HEK293 (cell line): Measurements from ENCODE around the gene ARMH3.
A peak's percentile ranks its signal among the peaks of the same experiment; 100 is the strongest.

Experiments
- CTCF ChIA-PET: fragments of 350-600 bp; formaldehyde crosslinking; extraction: SDS; loops from one replicate; lab custom pipeline; 2021; ENCODE audit warnings: antibody characterized with exemption; lab: Yijun Ruan, JAX
- POLR2A ChIA-PET: fragments of 300-600 bp; formaldehyde crosslinking; extraction: SDS; loops from one replicate; lab custom pipeline; 2020; ENCODE audit warnings: antibody characterized with exemption, inconsistent platforms; lab: Yijun Ruan, JAX
- H3K27ac ChIP-seq: fragments of 200-500 bp; sonication (Bioruptor generic); 2 replicates; pipeline ENCODE4 v1.5.1; 2014; ENCODE audit warnings: low read depth, low read length, control low read depth, inconsistent platforms; ENCODE audit errors: extremely low read depth
- H3K36me3 ChIP-seq, 2 experiments: fragments of 200-500 bp in 1 of 2; sonication (Bioruptor generic) in 1 of 2; 1 replicate in 1 of 2; 2 replicates in 1 of 2; pipeline ENCODE4 v1.5.1; 2014 to 2017; ENCODE audit warnings: inconsistent platforms in 2 of 2, low read length in 2 of 2; ENCODE audit not compliant: control insufficient read depth in 2 of 2, insufficient read depth in 1 of 2
- H3K4me1 ChIP-seq: fragments of 200-500 bp; sonication (Bioruptor generic); 2 replicates; pipeline ENCODE4 v1.5.1; 2014; ENCODE audit warnings: mild to moderate bottlenecking, low read length, inconsistent platforms; ENCODE audit not compliant: control insufficient read depth, insufficient read depth
- H3K4me3 ChIP-seq: 2 replicates; pipeline ENCODE4 v1.5.1; 2011; ENCODE audit warnings: low read depth, mild to moderate bottlenecking, control low read depth, low read length, moderate library complexity
- H3K9me3 ChIP-seq: fragments of 200-500 bp; sonication (Bioruptor generic); 2 replicates; pipeline ENCODE4 v1.5.1; 2014; ENCODE audit warnings: low read depth, low read length, inconsistent platforms; ENCODE audit not compliant: control insufficient read depth, insufficient read depth
- EGR2 ChIP-seq: fragments of 450-650 bp; formaldehyde crosslinking; IDR thresholded peaks from 2 replicates; pipeline ENCODE4 v1.5.1; 2016; ENCODE audit warnings: low read depth, missing biosample characterization, missing genetic modification characterization
- GLI2 ChIP-seq: fragments of 450-650 bp; formaldehyde crosslinking; IDR thresholded peaks from 2 replicates; pipeline ENCODE4; 2017; ENCODE audit warnings: missing biosample characterization, missing genetic modification characterization, low read depth, borderline replicate concordance
- GLIS2 ChIP-seq: fragments of 450-650 bp; formaldehyde crosslinking; IDR thresholded peaks from 2 replicates; pipeline ENCODE4 v1.5.1; 2016; ENCODE audit warnings: missing biosample characterization, missing genetic modification characterization
- HOXD13 ChIP-seq: sonication (generic); formaldehyde crosslinking; IDR thresholded peaks from 2 replicates; pipeline ENCODE4 v1.8.0; 2022; ENCODE audit warnings: missing genetic modification reagents, borderline replicate concordance
- ZFHX2 ChIP-seq: fragments of 450-650 bp; formaldehyde crosslinking; conservative IDR thresholded peaks from 2 replicates; pipeline ENCODE4 v1.5.1; 2016; ENCODE audit warnings: missing biosample characterization, missing genetic modification characterization
- ZNF169 ChIP-seq: fragments of 450-650 bp; formaldehyde crosslinking; IDR thresholded peaks from 2 replicates; pipeline ENCODE4 v1.5.1; 2016; ENCODE audit warnings: missing biosample characterization, missing genetic modification characterization
- ZNF391 ChIP-seq: fragments of 450-650 bp; formaldehyde crosslinking; IDR thresholded peaks from 2 replicates; pipeline ENCODE4 v1.5.1; 2016; ENCODE audit warnings: low read depth, missing biosample characterization, missing genetic modification characterization, borderline replicate concordance
- ZNF530 ChIP-seq: fragments of 450-650 bp; formaldehyde crosslinking; IDR thresholded peaks from 2 replicates; pipeline ENCODE4 v1.5.1; 2016; ENCODE audit warnings: low read depth, missing biosample characterization, missing genetic modification characterization
- ZNF561 ChIP-seq: fragments of 450-650 bp; IDR thresholded peaks from 2 replicates; pipeline ENCODE4 v1.5.1; 2018; ENCODE audit warnings: missing biosample characterization, missing genetic modification characterization, borderline replicate concordance
- ZNF585B ChIP-seq: fragments of 450-650 bp; formaldehyde crosslinking; IDR thresholded peaks from 2 replicates; pipeline ENCODE4 v1.5.1; 2016; ENCODE audit warnings: missing biosample characterization, missing genetic modification characterization
- ZNF785 ChIP-seq: fragments of 450-650 bp; formaldehyde crosslinking; IDR thresholded peaks from 2 replicates; pipeline ENCODE4 v1.5.1; 2016; ENCODE audit warnings: missing biosample characterization, missing genetic modification characterization
- ZSCAN23 ChIP-seq: fragments of 450-650 bp; formaldehyde crosslinking; IDR thresholded peaks from 2 replicates; pipeline ENCODE4 v1.5.1; 2016; ENCODE audit warnings: missing biosample characterization, missing genetic modification characterization
- TF ChIP-seq, protein P1 (sequence below): fragments of 450-650 bp; IDR thresholded peaks from 2 replicates; pipeline ENCODE4 v1.5.1; 2018; ENCODE audit warnings: missing biosample characterization, missing genetic modification characterization
- TF ChIP-seq, protein P2 (sequence below): fragments of 450-650 bp; formaldehyde crosslinking; IDR thresholded peaks from 2 replicates; pipeline ENCODE4 v1.5.1; 2017; ENCODE audit warnings: missing biosample characterization, missing genetic modification characterization
- TF ChIP-seq, protein P3 (sequence below): fragments of 450-650 bp; formaldehyde crosslinking; optimal IDR thresholded peaks from 2 replicates; pipeline ENCODE3; 2016; ENCODE audit warnings: missing biosample characterization, mild to moderate bottlenecking, missing genetic modification characterization

The ARMH3 gene

DNA sequence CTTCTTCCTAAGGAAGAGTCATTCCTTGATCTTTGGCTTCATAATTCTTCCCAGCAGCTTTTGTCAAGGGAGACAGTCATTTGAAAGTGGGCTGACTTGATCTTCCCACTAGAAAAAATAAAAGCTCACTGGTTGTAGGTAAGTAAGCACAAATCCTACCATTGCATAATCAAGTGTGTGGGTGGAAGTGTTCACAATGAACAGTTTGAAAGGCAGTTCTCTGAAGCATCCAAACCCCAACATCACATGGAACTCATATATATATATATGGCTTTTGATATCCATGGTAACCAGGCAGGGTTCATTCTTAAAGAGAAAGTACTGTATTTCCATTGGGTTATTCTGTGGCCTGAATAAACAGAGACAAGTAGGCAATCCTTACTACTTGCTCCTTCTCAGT lies 51.6 kb downstream of the ARMH3 start:
- Histone ChIP-seq H3K36me3 (peaks cover 54 to 62% of the 10 kb centered on the region in 2 experiments), H3K4me1 (no peaks in the 10 kb centered on the region), H3K4me3 (no peak overlapping the region), H3K27ac (no peak overlapping the region), H3K9me3 (no peaks in the 10 kb centered on the region)
- ChIA-PET CTCF (interaction anchor here (0.6 to 2.1 kb wide), 5 partner anchors 69 to 169 kb away, joined by 3 to 11 read pairs (median 6); no protein-coding TSS in a partner anchor), POLR2A (no interaction called here)
- TF ChIP-seq ZNF169 (no peak), ZFHX2 (tag by site-specific recombination) (peak; percentile 70), ZNF561 (no peak), GLI2 (no peak), EGR2 (tag by site-specific recombination) (peak; percentile 41; the same call in 1 of the 2 replicates)
- TF ChIP-seq, protein P1, sequence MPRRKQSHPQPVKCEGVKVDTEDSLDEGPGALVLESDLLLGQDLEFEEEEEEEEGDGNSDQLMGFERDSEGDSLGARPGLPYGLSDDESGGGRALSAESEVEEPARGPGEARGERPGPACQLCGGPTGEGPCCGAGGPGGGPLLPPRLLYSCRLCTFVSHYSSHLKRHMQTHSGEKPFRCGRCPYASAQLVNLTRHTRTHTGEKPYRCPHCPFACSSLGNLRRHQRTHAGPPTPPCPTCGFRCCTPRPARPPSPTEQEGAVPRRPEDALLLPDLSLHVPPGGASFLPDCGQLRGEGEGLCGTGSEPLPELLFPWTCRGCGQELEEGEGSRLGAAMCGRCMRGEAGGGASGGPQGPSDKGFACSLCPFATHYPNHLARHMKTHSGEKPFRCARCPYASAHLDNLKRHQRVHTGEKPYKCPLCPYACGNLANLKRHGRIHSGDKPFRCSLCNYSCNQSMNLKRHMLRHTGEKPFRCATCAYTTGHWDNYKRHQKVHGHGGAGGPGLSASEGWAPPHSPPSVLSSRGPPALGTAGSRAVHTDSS (tag by site-specific recombination): no peak

DNA sequence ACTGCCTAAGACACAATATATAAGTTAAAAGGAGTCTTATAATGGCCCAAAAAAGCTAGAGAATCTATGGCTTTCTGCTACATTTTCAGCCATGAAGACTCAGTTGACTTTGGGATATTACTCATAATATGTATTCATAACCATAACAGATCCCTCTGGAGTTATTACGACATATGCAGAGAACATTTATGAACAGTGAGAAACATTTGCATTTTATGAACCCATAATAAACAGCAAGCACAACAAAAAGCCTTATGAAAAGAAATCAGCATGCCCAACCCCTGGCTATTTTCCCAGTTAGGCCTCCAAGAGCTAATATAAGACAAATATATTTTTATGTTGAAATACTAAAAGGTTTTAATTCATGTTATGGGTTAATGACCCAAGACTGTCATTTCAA lies 52.4 kb downstream of the ARMH3 start:
- no peaks in the 10 kb centered on the region for H3K4me1 ChIP-seq
- H3K27ac ChIP-seq: no peak overlapping the region
- ChIA-PET POLR2A (no interaction called here), CTCF (interaction anchor here (0.6 to 2.1 kb wide), 6 partner anchors 12 to 432 kb away, joined by 3 to 11 read pairs (median 4); no protein-coding TSS in a partner anchor)
- peaks cover 50 to 61% of the 10 kb centered on the region in 2 experiments for H3K36me3 ChIP-seq
- no peaks in the 10 kb centered on the region for H3K9me3 ChIP-seq
- TF ChIP-seq ZNF785 (tag by site-specific recombination) (no peak), ZNF391 (tag by site-specific recombination) (no peak), ZSCAN23 (tag by site-specific recombination) (no peak), HOXD13 (CRISPR knock-in tag) (no peak)
- TF ChIP-seq, protein P2, sequence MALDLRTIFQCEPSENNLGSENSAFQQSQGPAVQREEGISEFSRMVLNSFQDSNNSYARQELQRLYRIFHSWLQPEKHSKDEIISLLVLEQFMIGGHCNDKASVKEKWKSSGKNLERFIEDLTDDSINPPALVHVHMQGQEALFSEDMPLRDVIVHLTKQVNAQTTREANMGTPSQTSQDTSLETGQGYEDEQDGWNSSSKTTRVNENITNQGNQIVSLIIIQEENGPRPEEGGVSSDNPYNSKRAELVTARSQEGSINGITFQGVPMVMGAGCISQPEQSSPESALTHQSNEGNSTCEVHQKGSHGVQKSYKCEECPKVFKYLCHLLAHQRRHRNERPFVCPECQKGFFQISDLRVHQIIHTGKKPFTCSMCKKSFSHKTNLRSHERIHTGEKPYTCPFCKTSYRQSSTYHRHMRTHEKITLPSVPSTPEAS (tag by site-specific recombination): no peak
- TF ChIP-seq, protein P3, sequence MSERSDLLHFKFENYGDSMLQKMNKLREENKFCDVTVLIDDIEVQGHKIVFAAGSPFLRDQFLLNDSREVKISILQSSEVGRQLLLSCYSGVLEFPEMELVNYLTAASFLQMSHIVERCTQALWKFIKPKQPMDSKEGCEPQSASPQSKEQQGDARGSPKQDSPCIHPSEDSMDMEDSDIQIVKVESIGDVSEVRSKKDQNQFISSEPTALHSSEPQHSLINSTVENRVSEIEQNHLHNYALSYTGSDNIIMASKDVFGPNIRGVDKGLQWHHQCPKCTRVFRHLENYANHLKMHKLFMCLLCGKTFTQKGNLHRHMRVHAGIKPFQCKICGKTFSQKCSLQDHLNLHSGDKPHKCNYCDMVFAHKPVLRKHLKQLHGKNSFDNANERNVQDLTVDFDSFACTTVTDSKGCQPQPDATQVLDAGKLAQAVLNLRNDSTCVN: no peak
- H3K4me3 ChIP-seq: no peak overlapping the region

DNA sequence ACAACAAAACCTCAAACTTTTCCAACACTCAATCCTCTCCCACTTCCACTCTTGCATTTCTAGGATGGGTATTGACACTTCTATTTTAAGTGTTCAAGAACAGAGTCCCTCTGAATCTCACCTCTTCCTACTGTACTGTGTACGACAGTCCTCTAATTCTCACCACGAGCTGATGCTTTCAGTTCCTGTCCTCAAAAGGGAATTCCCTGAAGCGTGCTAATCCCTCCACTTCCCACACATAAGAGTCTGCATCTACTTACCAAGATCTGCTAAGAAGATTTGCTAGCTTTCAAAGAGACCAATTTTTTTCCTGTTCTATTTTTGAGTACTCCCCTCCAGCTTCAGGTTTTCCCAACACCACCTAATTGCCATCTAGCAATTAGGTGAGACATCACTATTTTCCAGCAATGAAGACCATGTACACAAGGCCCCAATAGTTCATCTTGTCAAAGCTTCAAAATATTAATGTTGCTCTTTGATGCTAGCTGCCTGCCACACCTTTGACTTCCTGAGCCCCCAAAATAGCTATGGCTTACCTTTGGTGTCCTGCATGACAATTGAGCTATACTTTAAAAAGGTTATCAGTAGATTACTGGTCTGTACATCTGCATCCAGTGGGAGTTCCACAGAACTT lies 54.4 kb downstream of the ARMH3 start:
- ChIA-PET CTCF (interaction anchor here (1.2 to 1.8 kb wide), 4 partner anchors 9 to 166 kb away, joined by 6 to 8 read pairs (median 7); no protein-coding TSS in a partner anchor), POLR2A (no interaction called here)
- Histone ChIP-seq H3K4me3 (no peak overlapping the region), H3K9me3 (no peaks in the 10 kb centered on the region), H3K27ac (no peak overlapping the region), H3K36me3 (peaks cover 57 to 59% of the 10 kb centered on the region in 2 experiments), H3K4me1 (no peaks in the 10 kb centered on the region)
- TF ChIP-seq GLIS2 (tag by site-specific recombination): no peak
- no peak for TF ChIP-seq ZNF585B (tag by site-specific recombination)
- TF ChIP-seq ZNF530 (tag by site-specific recombination): no peak
